Ramos (cell line): ENCODE measurements around the gene SPACA6.

Experiments
- in situ Hi-C: fragments of 300-500 bp; cut with MboI; formaldehyde crosslinking; loops from one replicate; pipeline ENCODE4 v1.14.3; 2022; ENCODE audit warnings: low sequenced_read_pairs; ENCODE audit not compliant: unreplicated experiment

The SPACA6 gene

DNA sequence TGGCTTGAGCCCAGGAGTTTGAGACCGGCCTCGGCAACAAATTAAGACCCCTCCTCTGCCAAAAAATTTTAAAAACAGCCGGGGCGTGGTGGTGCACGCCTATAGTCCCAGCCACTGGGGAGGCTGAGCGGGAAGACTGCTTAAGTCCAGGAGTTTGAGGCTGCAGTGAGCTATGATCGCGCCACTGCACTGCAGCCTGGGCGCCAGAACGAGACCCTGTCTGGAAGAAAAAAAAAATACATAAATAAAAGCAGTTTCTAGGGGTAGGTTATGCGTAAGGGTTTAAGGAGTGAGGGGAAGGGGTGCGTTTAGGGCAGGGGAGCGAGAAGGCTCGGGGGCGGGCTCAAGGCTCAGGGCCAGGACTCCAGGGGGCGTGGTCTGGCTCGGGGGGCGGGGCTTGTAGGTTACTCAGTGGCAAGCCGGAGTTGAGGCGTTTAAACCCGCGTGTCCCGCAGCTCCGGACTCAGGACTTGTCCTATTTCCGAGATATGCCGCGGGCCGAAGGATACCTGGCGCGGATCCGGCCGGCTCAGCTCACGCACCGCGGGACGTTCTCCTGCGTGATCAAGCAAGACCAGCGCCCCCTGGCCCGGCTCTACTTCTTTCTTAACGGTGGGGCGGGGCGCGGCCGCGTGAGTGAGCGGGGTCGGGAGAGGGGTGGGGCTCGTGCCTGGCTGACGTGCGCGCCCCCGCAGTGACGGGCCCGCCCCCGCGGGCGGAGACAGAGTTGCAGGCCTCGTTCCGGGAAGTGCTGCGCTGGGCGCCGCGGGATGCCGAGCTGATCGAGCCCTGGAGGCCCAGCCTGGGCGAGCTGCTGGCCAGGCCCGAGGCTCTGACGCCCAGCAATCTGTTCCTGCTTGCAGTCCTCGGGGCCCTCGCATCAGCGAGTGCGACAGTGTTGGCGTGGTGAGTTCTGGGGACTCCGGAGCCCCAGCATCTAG, 10.7 kb downstream of the SPACA6 start:
- in situ Hi-C loops, result no loop called here

DNA sequence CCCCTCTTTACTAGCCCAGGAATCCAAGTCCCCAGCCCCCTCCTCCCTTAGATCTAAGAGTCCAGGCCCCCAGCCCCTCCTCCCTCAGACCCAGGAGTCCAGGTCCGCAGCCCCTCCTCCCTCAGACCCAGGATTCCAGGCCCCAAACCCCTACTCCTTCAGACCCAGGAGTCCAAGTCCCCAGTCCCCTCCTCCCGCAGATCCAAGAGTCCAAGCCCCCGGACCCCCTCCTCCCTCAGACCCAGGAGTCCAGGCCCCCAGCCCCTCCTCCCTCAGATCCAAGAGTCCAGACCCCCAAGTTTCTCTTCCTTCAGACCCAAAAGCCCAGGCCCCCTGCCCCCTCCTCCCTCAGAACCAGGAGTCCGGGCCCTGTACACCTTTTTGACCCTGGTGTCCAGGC, 11.5 kb downstream of the SPACA6 start:
- in situ Hi-C loops, result no loop called here

DNA sequence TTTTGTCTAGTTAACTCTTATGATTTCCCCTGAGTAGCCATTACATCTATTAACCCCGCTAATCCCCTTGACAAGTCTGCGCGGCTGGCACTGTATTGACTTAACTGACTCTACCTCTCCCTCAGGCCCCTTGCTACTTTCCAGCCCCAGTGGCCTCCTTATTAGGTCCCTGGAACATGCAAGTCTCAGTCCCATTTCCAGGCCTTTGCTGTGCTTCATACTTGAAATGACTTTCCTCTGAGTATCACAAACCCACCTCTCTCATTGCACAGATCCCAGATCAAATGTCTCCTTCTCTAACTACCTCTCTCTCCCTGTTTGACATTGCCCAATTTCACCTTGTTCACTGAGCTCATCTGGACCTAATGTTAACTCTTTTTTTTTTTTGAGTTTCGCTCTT, 13.2 kb downstream of the SPACA6 start:
- in situ Hi-C loops, result no loop called here

DNA sequence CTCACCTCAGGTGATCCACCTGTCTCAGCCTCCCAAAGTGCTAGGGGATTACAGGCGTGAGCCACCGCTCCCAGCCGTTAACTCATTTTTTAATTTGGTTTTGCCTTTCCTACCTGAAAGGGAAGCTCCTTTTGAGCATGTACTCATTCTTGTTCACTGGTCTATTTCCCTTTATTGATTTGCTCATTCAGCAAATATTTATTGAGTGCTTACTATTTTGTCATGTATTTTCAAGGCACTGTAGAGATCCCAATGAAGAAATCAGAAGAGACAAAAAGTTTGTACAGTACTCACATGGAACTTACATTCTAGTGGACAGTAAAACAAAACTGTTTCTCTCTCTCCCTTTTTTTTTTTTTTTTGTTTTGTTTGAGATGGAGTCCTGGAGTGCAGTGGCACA, 13.8 kb downstream of the SPACA6 start:
- in situ Hi-C loops, result no loop called here

DNA sequence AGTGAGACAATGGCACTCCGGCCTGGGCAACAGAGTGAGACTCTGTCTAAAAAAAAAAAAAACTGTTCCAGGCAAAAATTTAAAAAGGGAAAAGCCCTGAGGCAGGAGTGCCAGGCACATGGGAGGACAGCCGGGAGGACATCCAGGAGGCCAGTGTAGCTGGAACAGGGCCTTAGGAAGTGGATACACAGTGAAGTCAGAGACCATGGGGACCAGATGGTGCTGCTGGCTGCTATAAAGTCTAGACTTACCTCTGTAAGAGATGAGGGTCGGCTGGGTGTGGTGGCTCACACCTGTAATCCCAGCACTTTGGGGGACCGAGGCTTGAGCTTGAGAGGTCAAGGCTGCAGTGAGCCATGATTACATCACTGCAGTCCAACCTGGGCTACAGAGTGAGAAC, 15.7 kb downstream of the SPACA6 start:
- in situ Hi-C loops, result no loop called here

DNA sequence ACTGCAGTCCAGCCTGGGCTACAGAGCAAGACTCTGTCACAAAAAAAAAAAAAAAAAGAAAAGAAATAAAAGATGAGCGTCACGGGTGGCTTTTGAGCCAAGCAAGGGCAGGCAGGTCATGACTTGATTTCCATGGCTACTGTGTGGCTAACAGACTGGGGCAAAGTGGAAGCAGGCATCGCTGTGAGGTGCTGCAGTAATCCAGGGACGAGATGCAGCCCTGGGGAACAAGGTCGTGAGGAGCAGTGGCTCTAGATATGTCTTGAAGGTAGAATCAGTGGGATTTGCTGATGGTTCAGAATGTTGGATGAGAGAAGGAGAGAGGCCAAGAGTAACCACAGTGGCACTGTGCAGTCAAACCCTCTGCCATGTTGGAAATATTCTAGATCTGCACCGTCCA, 16.4 kb downstream of the SPACA6 start:
- in situ Hi-C loops, result no loop called here

DNA sequence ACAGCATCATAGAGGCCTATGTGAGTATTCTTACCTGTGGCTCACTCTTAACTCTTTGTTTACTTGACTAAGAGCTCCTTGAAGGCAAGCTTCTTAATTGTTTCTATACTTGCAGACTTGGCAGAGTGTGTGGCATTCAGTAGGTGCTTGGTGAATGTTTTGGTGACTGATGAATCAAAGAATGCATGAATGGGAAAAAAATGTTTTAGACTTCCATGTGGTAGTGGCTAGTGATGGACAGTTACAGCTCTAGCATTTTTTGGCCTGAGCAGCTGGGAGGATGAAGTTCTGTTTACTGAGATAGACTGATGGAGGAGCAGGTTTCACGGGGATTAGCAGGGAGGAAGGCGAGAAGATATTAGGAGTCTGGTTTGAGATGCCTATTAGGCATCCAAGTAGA, 17.0 kb downstream of the SPACA6 start:
- in situ Hi-C loops, result no loop called here

DNA sequence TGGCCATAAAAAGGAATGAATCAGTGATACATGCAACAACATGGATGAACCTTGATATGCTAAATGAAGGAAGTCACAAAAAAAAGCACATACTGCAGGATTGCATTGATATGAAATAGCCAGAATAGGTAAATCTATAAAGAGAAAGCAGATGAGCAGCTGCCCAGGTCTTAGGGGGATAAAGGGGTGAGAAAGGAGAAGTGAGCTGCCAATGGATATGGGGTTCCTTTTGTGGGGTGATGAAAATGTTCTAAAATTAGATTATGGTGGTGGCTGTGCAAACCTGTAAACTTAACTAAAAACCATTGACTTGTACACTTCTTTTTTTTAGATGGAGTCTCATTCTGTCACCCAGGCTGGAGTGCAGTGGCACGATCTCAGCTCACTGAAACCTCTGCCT, 18.6 kb downstream of the SPACA6 start:
- in situ Hi-C loops, result no loop called here

DNA sequence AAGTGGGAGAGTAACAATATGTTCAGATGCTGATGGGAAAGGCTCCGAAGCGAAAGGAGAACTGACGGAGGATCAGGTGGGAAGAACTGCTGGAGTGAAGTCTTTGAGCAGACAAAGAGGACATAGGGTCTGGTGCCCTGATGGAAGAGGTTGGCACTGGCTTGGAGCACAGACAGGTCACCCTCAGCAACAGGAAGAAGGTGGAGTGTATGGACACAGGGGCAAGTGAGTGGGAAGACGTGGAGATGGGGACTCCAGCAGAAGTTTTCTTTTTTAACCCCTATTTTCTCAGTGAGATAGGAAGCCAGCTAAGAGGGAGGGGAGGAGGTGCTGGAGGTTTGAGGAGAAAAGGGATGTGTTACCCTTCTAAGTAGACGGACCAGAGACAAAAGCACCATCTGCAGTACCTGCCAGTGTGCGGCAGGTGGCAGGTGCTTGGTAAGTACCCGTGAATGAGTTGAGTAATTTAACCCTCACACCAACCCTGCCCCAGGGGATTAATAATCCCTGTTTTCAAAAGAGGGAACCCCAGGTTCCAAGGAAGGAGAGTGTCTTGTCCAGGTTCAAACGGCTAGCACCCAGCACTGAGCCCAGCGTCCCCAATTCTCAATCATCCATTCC, 19.4 kb downstream of the SPACA6 start:
- in situ Hi-C loops, result no loop called here

DNA sequence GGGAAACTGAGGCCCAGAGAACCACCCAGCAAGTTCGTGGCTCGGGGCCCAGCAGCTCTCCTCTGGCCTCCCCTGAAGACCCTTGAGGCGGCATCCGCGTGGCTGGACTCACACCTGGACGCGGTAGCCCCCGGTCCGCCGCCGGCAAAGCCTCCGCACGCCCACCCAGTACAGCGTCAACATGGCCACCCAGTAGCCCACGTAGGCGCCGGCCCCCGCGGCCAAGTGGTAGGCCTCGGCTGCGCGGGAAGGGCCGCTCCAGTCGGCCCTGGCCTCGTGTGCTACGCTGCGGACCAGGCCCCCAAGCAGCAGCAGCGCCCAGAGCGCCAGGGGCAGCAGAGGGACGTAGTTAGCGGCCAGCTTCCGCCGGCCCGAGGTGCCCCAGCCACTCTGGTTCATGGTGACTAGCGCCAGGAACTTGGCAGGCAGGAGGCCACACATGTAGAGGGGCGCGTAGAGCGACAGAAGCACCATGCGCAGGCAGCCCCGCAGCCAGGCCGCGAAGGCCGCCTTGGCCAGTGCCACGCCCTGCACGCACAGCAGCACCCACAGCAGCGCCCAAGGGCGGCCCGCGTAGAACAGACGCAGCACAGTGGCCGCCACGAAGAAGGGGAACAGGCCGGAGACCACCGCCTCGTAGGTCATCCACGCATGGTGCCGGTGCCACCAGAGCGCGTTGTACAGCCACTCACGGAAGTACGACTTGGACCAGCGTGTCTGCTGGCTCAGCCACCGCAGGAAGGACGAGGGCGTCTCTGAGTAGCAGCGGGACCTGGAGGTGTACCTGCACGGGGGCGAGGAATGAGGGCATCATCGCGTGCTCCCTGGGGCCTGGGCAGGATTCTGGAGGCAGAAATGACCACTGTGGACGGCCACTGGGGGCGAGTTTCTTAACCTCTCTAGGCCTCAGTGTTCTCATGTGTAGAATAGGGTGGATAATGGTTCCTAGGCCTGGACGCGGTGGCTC, 20.5 kb downstream of the SPACA6 start:
- in situ Hi-C loops, result no loop called here

DNA sequence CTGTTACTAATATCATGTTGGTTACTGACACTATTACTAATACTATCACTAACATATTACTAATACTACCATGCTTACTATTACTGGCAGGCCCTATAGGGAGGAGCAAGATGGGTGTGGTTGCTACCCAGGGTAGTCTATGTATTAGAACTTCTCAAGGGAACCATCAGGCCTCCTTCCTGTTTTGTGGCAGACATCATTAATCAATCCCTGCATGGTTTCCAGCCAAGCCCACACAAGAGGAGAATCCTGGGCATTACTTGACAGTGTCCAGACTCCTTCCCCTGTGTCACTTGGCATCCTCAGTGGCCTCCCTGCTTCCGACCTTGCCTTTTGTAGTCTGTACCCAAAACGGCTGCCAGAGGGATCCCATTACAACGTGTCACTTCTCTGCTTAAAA, 21.7 kb downstream of the SPACA6 start:
- in situ Hi-C loops, result no loop called here

DNA sequence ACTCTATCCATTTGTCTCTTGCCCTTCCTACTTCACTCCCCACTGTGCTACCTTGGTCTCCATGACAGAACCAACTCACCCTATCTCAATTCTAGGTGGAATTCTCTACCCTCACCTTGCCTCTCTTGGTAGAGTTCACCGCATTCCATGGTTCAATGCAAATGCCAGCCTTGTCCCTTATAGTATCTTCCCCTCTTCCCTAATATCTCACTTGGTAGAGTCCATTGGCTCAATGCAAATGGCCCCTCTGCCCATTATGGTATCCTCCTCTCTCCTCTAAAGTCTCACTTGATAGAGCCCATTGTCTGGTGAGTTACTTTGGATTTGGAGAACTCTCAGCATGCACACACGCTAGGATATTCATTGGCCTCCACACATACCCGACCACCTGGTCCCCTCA, 22.7 kb downstream of the SPACA6 start:
- in situ Hi-C loops, result no loop called here

DNA sequence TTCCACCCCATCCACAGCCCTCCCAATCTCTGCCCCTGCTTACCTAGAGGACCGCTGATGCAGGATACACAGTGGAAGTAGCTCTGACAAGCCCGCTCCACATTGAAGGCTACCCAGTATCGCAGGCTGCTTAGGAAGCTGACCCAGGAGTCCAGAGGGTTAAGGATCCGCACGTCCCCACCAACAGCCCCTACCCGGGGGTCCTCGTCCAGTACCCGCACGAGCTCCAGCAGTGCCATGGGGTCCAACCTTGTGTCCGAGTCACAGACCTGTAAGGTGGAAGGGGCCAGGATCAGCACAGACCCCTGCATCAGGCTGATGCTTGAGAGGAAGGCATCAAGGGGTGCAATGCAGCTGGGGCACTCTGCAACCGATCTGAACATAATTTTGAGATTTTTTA, 23.8 kb downstream of the SPACA6 start:
- in situ Hi-C loops, result no loop called here

DNA sequence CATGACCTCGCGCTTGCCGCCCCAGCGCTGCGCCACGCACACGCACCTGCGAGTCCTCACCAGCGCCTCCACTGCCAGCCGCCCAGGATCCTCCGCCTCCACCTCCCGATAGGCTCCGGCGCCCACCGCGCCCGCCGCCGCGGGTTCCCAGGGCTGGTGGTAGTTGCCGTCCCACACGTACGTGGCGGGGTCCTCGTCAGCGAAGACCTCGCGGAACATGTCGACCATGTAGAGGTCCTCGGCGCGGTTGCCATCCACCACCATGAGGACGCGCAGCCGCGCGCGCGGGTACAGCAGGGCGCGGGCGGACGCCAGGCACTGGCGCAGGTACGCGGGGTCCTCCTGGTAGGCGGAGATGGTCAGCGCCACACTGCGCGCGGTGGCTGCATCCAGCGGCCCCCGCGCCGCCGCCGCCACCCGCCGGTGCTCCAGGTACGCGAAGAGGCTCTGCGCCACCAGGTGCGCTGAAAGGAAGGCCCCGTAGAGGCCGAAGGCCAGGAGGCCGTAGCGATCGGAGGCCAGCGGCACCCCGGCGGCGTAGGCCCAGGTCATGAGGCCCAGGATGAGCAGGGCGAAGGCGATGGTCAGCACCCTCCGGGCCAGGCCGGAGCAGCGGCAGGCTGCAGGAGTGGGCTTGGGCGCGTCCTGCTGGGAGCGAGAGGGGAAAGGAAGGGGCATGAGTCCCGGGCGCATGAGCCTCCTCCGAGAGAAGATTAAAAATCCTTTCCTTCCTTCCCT, 26.3 kb downstream of the SPACA6 start:
- in situ Hi-C loops, result no loop called here

DNA sequence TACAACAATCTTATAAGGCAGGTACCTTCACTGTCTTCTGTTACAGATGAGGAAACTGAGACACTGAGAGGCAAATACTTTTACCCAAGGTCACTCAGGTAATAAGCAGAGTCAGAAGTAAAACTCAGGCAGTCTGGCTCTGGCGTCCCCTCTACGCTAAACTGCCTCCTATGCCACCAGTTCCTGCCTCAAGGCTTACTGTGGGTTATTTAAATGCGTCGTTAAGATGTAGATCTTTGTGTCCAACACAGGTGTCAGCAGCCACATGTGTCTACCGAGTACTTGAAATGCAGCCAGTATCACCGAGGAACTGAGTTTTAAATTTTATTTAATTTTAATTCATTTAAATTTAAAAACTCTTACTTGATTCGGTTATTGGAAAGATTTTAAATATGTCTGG, 28.8 kb downstream of the SPACA6 start:
- in situ Hi-C loops, result no loop called here

DNA sequence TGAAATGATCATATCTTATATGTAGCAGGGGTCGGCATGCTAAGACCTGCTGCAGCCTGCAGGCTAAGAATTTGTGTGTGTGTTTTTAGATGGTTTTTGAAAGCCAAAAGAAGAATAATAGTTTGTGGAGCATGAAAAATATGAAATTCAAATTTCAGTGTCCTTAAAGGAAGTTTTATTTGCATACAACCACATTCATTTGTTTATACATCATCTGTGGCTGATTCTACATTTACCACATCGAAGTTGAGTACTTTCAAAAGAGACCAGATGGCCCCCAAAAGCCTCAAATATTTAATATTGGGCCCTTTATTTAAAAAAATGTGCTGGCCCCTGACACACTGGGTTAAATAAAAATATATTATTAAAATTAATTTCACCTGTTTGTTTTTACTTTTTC, 29.4 kb downstream of the SPACA6 start:
- in situ Hi-C loops, result no loop called here

DNA sequence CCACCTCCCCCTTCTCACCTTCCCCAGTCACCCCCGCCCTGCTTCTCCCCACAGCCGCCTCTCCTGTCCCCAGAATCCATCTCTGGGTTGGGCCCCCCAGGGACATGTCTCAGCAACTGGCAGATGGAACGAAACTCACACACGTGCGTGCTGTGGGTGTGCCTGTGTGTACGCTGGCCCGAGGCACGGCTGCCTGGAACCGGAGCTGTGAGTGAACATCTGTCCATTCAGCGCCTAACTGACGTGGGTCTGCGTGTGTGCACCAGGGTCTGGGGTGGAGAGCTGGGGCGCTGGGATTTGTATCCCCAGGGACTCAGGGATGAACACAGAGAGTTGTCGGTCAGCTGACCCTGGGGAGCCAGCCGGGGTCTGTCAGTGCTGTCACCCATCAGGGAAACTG, 31.4 kb downstream of the SPACA6 start:
- in situ Hi-C loops, result no loop called here

DNA sequence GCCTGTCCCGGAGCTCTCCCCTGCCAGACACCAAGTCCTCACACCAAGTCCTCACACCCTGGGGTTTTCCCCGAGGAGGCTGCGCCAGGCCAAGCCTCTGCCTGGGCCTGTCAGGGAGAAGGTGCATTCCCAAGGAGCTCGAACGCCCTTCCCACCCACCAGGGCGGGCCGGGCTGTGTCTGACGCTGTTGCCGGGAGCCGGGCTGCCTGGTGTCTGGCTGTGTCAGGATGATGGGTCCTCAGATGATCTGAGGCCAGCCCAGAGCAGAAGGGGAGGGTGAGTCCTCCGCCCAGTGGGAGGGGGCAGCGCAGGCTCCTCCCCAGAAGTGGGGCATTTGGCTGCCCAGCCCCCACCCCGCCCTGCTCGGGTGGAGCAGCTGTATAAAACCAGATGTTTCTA, 32.9 kb downstream of the SPACA6 start:
- in situ Hi-C loops, result no loop called here

DNA sequence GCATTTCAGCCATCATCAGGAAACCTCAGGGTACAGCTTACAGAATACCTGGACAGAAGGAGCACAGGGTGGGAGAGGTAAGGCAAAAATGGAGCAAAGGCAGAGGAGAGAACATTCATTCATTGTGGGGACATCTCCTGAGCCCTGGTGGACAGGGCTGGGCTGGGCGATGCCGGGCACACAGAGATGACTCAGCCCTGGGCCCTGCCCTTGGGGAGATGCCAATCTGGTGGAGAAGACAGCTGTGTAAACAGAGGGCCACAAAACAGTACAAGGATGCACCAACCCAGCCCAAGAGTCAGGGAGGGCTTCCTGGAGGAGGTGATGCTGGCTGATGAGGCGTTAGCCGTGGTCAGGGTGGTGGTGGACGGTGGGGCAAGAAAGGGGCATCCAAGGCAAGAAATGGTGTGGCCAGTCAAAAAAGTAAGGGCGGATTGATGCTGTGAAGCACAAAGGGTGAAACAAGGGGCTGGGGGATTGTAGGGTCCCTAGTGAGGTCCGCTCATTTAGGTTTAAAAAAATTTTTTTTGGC, 34.3 kb downstream of the SPACA6 start:
- in situ Hi-C loops, result no loop called here

DNA sequence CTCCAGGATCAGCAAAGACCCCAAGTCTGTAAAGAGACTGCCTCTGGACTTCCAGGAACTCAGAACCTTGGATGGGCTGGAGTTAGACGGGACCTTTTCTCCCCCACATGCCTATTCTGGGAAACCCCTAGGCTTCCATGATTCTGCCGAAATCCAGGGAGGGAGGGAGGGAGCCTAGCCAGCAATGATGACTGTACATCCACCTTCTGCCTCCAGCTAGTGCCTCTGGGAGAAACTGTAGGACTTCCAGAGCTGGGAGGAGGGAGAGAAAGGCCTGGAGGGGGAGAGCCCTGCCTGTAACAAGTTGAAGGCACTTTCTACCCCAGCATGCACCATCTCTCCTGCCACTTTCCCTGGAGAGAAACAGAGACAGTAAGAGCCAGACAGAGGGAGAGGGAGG, 36.7 kb downstream of the SPACA6 start:
- in situ Hi-C loops, result no loop called here
